Measurements from ENCODE around the gene JPH2. TPM values are rescaled to one million over a fixed set of nuclear protein-coding genes. Genes with fewer than 3 reads are reported as not detected.

Gene JPH2
- total RNA-seq, 6 experiments from 2014 or later: 0.09 to 0.31 (median 0.10) TPM; not detected in 1

DNA sequence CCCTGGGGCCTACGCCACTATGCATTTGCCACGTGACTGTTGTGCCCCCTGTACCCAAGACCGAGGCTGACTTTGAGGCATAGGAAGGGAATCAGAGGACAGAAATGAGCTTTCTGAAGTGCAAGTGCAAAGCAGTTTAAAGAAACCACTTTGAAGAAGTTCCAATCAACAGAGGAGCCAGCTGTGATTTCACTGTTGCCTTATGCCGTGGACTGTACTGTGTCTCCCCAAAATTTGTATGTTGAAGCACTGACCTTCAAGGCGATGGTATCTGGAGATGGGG is 111.1 kb downstream of the JPH2 start:
- Histone ChIP-seq H3K27ac (no peak overlapping the region), H3K9me3 (no peaks in the 10 kb centered on the region), H3K36me3 (no peaks in the 10 kb centered on the region), H3K27me3 (no peaks in the 10 kb centered on the region), H3K4me3 (no peak overlapping the region), H3K4me1 (no peaks in the 10 kb centered on the region)
- ATAC-seq (no peak), DNase-seq (no peak)
- TF ChIP-seq POLR2A (IDR thresholded peaks at IDR 0.05): no peak
- TF ChIP-seq, protein P1, sequence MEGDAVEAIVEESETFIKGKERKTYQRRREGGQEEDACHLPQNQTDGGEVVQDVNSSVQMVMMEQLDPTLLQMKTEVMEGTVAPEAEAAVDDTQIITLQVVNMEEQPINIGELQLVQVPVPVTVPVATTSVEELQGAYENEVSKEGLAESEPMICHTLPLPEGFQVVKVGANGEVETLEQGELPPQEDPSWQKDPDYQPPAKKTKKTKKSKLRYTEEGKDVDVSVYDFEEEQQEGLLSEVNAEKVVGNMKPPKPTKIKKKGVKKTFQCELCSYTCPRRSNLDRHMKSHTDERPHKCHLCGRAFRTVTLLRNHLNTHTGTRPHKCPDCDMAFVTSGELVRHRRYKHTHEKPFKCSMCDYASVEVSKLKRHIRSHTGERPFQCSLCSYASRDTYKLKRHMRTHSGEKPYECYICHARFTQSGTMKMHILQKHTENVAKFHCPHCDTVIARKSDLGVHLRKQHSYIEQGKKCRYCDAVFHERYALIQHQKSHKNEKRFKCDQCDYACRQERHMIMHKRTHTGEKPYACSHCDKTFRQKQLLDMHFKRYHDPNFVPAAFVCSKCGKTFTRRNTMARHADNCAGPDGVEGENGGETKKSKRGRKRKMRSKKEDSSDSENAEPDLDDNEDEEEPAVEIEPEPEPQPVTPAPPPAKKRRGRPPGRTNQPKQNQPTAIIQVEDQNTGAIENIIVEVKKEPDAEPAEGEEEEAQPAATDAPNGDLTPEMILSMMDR (IDR thresholded peaks at IDR 0.05): no peak
- intact Hi-C loops (cut with DNase I): no loop called here
- 100% methylated on average over 1 of the region's 5 CpGs for WGBS (ENCODE audit: insufficient coverage, low coverage, low lambda C conversion rate, missing lambda C conversion rate)

DNA sequence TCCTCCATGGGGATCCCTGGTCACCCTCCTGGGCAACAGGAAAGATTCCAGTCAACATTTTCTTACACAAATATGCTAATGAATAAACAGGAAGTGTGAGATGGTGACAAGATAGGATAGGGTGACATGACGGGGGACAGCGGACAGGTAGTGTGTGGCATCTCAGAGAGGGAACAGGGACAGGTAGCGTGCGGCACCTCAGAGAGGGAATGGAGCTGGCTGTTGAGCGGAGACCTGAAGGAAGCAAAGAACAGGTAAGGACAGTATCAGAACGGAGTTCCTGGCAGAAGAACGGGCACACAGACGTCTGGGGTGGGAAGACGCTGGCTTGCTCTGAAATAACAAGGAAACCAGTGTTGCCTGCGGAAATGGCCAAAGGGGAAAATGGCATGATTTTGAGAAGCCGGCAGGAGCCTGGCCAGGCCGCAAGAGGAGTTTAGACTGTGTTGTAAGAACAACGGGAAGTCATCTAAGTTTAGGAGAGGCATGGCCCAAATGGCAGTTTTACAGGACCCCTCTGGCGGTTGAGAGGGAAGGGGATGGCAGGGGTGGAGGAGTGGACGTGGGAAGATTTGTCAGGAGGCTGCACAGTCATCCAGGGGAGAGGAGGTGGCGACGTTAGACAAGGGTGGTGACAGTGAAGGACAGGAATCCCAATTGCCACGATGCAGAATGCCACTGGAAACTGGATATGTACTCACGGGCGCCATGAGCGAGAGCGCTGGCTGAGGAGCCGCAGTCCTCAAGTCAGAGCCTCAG is 111.6 kb downstream of the JPH2 start:
- DNase-seq (peak in 1 of 3 donors; percentile 40), ATAC-seq (no peak)
- no peaks in the 10 kb centered on the region for H3K4me1 ChIP-seq
- intact Hi-C loops (cut with DNase I): no loop called here
- H3K27me3 ChIP-seq: no peaks in the 10 kb centered on the region
- H3K9me3 ChIP-seq: no peaks in the 10 kb centered on the region
- 81% methylated on average over 19 of the region's 23 CpGs for WGBS (ENCODE audit: insufficient coverage, low coverage, low lambda C conversion rate, missing lambda C conversion rate)
- H3K27ac ChIP-seq: no peak overlapping the region
- H3K36me3 ChIP-seq: no peaks in the 10 kb centered on the region
- TF ChIP-seq POLR2A (IDR thresholded peaks at IDR 0.05): no peak
- TF ChIP-seq, protein P1 (IDR thresholded peaks at IDR 0.05): no peak
- no peak overlapping the region for H3K4me3 ChIP-seq

- Histone ChIP-seq H3K4me1 (no peaks in the 10 kb centered on the region), H3K36me3 (no peaks in the 10 kb centered on the region), H3K27ac (no peak overlapping the region), H3K4me3 (no peak overlapping the region), H3K9me3 (no peaks in the 10 kb centered on the region), H3K27me3 (no peaks in the 10 kb centered on the region)
- intact Hi-C loops (cut with DNase I): no loop called here
- TF ChIP-seq, protein P1 (IDR thresholded peaks at IDR 0.05): no peak
- TF ChIP-seq POLR2A (IDR thresholded peaks at IDR 0.05): no peak
- 79% methylated on average over 9 of the region's 12 CpGs for WGBS (ENCODE audit: insufficient coverage, low coverage, low lambda C conversion rate, missing lambda C conversion rate)
- no peak for ATAC-seq
- peak in 1 of 3 donors; percentile 46 for DNase-seq
Measured at GRCh38 chr20:44074252-44075151, 112.5 kb downstream of the JPH2 start.

GRCh38 chr20:44073675-44074071 is 113.3 kb downstream of the JPH2 start:
- Histone ChIP-seq H3K27me3 (no peaks in the 10 kb centered on the region), H3K27ac (no peak overlapping the region), H3K9me3 (no peaks in the 10 kb centered on the region), H3K4me3 (no peak overlapping the region), H3K4me1 (no peaks in the 10 kb centered on the region), H3K36me3 (no peaks in the 10 kb centered on the region)
- DNase-seq (no peak), ATAC-seq (no peak)
- TF ChIP-seq, protein P1 (IDR thresholded peaks at IDR 0.05): no peak
- TF ChIP-seq POLR2A (IDR thresholded peaks at IDR 0.05): no peak
- intact Hi-C loops (cut with DNase I): no loop called here
- WGBS (ENCODE audit: insufficient coverage, low coverage, low lambda C conversion rate, missing lambda C conversion rate): 43% methylated on average over 6 of the region's 6 CpGs
